HL-60/S4 (cell line): Measurements from ENCODE around the gene PRDM1.
"Not testable (repeated sequence)": the region's sequence is repeated elsewhere in the genome, so short reads cannot be mapped to it uniquely, and the experiment has no call there.

ENCODE experiments used
- in situ Hi-C: fragments of 300-500 bp; cut with MboI; formaldehyde crosslinking; loops from 2 replicates; pipeline ENCODE4 v1.14.3; 2022; ENCODE audit warnings: low sequenced_read_pairs

The PRDM1 gene

DNA sequence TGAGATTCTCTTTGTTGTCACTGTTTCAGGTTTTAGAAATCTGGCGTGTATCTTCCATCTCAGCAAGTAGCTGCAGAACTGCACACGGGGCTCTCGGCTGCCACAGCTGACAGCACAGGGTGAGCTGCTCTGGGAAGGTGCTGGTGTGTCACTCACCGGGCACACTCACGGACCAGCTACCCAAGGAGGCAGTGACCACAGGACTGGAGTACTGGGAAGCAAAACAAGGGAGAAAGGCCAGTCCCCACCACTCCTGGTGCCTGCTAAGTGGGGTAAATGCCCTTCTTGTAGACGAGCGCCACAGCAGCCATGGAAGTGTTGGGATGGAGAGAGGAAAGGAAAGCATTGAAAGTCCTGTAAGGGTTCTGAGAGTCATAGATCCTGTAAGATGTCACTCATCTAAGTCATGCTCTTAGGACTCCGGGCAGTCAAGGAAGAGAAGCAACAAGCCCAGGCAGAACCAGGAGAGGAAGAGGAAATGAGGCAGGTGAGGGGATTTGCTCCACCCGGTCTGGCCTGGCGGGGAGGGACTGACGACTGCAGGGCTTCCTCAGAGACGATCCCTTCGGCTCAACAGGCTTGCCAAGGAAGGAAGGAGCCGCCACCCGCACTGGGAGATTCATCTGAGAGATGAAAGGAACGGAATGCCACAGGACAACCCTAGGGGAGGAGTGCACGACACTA lies 48.1 kb downstream of the PRDM1 start:
- in situ Hi-C loops = no loop called here

DNA sequence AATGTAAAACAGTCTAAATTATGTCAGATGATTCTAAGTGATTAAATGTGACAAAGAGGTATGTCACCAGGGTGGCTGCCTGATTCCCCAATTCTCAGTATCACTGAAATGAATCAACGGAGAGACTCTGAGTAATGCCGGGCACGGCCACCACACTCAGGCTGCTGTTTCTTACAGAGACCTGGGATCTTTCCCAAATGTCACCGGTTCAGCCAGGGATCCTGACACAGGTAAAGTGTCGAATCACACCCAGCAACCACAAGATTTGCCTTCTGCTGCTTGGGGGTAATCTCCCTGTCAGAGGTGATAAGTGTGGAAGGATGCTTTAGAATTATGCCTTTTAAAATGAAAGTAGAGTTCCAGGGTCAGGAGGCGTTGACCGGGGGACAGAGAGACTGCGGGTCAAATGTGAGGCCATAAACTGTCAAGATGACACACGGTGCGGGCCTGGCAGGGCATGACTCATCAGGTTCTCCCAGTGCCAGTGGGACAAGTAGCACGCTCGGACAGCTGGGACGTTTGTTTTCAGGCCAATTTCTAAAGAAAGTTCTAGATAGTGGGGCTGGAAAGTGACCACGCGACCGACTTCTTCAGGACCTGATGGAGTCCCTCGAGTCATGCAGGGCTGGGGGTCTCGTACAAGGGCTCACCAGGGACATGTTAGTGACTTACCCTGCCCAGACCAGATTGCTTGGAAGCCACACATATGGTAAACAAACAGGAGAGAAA lies 48.9 kb downstream of the PRDM1 start:
- in situ Hi-C loops = no loop called here

DNA sequence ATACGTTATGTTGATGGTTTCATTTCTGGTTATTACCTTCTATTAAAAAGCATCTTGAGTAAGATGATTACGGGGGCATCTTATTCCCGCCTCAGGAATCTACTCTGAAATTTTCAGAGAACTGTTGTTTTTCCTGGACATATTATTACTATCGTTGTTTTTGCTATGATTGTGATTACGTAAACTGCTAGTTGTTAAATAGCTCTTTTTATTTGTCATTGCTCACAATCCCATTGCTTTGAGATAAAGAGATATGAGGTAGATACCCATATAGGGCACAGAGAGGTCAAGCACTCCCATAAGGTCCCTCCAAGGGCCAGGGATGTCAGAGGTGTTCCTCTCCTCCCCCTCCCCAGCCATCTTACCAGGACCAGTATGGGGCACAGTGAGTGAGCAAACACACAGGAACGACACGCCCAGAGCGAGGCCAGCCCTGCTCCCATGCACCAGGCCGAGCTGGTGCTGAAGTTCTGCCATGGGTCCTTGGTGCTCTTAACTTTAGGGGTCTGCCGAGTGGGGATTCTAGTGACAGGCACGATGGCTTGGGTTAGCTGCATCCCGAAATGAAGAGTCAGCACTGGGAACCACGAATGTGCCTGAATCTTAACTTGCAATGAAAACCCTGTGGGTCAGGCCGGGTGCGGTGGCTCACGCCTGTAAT lies 49.9 kb downstream of the PRDM1 start:
- in situ Hi-C loops = no loop called here

DNA sequence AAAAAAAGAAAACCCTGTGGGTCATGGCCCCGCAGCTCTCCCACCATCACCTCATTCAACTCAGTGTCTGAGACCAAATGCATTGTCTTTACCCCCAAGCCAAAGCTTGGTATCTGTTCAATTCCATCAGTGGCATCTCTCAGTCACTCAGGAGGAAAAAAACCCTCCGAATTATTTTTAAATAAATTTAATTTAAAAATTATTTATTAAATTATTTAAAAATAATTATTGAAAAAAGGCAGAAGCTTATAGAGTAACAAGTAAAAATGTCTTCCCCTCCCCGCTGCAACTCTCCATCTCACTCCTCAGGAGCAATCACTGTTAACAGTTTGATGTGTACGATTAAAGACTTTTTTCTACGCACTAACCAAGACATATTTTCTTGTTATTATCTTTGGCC lies 50.7 kb downstream of the PRDM1 start:
- in situ Hi-C loops = no loop called here

DNA sequence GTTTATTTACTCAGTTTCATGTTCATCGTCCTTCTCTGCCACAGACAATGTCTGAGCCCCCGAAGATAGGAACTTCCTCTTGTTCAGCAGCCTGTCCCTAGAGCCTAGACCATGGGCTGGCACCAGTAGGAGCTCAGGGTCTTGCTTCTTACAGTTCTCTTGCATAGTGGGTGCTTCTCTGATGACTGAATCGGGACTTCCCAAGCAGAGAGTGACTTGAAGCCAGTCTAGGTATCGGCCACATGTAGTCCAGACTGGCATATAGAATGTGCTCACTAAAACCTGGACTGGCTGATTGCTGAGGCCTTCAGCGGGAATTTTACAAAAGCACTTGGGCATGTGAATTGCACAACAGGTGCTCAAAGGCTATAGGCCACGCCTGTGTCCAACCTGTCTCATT lies 52.0 kb downstream of the PRDM1 start:
- in situ Hi-C loops = no loop called here

DNA sequence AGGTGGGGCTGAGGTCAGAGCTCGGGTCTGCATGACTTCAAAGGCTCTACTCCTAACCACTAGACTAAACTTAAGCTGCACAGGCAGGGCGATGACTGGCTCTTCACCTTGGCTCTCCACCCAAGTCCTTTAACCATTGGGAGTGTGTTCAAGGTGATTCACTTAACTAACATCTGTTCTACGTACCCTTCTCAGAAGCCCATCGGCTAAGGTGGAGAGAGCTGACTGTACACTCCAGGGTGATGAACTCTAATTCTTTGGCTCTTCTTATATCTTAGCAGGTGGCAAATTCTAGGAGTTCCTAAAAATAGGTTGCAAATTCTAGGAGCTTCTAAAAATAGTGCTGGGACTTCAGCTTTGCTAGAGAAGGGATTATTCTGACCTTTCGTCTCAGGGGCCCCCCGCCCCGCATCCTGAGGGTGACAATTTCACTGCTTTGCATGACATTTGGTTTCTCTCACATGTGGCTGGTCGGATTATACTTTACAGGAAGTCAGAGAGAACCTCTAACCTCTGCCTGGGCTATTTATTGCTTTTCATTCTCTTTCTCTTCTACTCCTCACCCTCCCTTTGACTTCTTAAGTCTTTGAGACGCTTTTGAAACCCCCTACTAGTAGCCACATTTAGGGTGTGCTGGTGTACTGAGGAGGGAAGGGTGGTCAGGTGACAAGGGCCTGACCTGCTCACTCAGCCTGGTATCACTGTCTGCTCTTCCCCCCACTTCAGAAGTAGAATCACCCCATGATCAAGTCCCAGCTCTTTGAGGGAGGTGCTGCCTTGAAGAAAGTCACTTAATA lies 55.5 kb downstream of the PRDM1 start:
- in situ Hi-C loops = no loop called here

DNA sequence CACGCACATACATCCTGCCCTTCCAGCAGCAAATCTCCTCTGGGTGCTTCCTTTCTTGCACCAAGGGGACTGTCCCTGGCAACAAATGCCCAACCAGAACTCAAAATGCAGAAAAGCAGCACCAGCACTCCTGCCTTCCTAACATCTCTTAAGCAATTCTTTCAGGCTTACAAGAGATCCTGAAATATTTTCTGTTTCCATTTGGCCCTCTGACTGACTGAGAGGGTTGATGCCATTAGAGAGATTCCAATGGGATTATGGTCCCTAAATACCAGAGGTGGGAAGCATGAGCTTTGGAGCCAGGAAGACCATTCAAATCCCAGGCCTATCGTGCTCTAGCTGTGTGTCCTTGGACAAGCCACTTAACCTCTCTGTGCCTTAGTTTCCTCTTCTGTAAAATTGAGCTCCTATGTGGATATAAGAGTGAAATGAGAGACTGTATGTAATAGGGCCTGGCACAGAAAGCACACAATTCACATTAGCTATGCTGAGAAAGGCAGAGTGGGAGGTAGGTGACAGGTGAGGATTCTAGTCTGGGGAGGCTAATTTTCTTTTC lies 56.8 kb downstream of the PRDM1 start:
- in situ Hi-C loops = no loop called here

DNA sequence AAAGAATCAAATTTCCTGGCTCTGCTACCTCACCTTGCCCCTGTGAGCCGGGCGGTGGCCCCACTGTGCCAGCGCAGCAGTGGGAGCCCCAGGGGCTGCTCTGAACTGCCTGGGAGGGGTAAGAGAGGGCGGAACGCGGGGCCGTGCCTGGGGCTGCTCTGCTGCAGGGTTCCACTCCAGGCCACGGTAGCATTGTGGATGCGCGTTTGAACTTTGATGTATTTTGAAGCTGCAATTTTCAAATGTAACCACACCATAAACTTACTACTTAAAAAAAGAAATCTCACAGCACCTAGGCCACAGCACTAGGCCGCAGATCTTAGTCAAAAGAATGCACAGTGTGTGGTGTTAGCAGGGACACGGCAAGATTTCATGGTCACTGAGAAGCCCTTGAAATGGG lies 57.5 kb downstream of the PRDM1 start:
- in situ Hi-C loops = no loop called here

DNA sequence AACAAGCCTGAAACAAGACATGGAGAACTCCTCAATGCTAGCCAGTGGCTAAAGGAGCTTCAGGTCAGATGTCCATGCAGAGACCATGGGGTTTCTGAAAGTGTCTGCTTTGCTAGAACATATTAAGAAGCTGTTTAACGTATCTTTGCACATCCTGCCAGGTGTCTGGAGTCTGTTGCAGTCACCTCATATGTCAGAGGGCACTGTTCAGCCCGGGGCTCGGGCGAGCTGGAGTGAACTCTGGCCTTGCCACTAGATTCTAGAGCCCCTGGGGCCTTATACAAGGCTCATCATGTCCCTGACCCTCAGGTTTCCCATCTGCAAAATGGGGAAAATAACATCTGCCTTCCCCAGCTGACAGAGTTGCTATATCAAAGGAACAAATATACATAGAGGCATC lies 59.0 kb downstream of the PRDM1 start:
- in situ Hi-C loops = no loop called here

DNA sequence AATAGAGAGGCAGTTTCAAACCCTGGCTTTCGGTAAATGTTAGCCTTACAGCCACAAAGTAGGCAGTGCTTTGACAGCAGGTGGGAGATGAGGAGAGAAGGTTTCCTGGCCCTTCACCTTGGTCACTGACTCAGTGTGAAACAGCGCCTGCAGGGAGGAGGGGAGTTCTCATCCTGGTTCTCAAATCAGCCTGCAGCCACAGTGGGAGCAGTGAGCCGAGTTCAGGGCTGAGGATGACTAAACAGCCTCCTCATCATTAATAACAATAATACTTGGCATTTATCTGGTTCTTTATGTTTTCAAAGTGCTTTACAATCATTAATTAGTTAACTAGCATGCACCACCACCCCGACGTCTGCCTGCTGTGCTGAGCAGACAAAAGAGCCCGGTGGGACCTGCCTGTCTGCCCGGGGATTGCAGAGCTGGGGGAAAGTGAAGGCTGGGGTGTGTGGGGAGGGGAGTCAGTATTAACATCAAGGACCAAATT lies 59.6 kb downstream of the PRDM1 start:
- in situ Hi-C loops = no loop called here

DNA sequence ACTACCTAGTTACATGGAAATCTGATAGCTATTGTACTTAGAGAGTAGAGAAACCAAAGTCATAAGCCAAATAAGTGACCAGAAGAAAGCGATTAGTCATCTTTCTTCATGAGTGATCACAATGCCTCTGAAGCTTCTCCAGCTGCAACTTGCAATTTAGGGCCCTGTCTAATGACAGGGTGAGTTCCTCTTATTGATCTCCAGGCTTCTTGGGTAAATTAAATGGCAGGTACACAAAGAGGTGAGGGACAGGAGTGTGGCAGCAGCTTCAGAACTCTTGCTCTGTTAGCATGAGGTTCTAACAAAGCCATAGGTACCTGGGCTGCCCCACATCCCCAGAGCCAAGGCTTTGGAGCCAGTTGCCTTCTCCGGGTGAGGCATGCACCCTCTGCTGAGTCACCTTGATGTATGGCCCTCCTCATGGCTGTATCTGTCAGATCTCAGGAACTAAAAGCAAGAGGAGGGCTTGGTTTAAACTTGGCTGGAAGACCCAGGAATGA lies 60.8 kb downstream of the PRDM1 start:
- in situ Hi-C loops = no loop called here

DNA sequence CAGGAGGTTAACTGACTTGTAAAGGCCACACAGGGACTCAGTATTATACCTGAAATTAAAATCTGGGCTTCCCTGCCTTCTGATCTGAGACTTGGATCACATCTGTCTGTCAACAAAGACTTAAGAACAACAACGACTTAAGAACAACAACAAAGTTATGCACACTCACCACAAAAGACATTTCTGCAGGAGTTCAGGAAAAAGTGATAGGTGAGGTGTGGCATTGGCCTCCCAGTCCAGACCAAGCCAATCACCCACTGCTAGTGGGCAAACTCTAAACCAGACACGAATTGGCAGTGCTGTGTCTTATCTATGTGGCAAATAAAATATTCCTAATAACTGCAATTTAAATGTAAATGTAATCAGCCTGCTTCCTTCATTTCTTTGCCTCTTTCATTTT lies 61.3 kb downstream of the PRDM1 start:
- in situ Hi-C loops = no loop called here

DNA sequence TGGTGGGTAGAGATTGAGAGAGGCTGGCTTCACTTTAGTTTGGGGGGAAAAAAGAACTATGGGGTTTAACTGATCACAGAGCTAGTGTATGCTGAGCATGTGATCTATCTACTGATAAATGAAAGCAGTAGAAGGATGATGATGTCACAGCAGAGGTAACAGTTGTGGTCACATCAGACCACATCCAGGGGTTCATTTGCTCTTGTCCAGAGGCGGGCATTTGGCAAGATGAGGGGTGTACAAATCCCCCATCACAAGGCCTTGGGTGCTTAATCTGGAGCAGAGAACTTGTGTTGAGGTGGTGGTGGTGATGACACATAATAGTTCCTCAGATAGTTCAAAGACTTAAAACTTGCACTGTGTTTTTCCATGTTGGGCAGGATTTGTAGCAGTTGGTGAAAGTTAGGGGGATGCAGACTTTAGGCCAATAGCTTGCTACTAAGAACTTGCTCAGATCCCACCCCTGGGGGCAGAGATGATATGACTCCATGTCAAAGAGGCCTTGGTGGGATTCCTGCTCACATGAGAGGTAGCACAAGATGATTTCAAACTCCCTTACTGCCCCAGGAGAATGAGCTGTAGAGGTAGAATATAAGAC lies 63.4 kb downstream of the PRDM1 start:
- in situ Hi-C loops = no loop called here

DNA sequence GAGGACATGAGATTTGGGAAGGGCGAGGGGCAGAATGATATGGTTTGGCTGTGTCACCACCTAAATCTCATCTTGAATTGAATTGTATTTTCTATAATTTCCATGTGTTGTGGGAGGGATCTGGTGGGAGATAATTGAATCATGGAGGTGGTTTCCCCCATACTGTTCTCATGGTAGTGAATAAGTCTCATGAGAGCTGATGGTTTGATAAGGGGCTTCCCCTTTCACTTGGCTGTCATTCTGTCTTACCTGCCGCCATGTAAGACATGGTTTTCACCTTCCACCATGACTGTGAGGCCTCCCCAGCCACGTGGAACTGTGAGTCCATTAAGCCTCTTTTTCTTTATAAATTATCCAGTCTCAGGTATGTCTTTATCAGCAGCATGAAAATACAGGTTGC lies 66.3 kb downstream of the PRDM1 start:
- in situ Hi-C loops = not testable (repeated sequence)

DNA sequence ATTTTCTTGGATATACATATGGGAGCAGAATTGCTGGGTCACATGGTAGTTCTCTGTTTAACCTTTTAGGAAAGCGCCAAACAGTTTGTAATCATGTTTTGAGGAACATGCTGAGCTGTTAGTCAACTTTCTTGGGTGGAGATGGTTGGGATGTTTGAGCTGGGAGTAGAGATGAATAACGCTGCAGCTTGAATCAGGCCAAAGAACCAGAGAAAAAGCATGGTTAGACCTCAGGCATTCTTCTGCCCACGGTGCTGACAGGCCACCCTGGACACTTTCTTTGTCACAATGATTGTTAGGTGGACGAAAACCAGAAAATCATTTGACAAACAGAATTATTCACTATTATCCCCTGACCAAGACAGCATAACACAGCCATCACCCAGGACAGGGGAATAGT lies 66.8 kb downstream of the PRDM1 start:
- in situ Hi-C loops = no loop called here

DNA sequence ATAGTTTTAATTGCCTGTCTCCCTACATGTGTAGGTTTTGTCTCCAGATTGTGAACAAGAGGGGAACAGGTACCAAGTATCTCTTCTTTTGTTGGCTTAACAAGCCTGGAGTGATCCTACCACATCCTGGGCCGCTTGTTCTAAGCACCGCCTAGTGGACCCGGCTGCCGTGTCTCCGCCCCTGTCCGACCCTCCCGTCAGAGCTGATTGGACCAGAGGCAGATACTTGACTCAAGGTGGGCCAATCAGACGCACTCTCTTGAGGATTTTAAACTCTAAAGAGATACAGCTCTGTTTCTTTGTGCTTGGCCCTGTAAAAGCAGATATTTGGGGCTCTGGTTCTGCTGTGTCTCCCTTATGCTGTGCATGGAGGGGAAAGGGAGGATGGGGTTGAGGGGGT lies 68.2 kb downstream of the PRDM1 start:
- in situ Hi-C loops = no loop called here

DNA sequence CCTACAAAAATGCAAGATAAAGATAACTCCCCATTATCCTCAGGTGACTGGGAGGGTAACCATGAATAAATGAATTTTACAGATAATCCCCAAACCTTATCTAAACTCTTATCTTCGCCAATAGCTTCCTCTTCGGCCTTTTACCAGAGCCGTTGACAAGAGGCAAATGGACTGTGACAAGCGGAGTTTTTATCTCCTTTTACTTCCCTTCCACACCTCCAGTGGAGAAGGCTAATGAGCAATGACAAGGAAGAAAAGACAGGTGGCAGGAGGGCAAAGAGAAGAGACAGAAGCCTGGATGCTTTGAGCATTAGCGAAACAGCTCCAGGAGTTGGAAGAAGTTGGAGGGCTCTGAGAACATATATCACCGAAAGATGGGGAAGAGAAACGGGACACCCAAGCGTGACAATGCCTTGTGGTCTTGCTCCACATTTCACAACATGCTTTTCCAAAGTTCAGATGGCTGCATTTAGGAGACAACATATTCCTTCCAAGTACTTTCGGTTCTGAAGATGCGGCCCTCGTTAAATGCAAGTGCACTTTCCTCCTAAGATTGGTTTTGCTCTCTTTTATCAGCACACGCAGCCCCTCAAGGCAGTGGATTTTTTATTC lies 69.2 kb downstream of the PRDM1 start:
- in situ Hi-C loops = no loop called here

DNA sequence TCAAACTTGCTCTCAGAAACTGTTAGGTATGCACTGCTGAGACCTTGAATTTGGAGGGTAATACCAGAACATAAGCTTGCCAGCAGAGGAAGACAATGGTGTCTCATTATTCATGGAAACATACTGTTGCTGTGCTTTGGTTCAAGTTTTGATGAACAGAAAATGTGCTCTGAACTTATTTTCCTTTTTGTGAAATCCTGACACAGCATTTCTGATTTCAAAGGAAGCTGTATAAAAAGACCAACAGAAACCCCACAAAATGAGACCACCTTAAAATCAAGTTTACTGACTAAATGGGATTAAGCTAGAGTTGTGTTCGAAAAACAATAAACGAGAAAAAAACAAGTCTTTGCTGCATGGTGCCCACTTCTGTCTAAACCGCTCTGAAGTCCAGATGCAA lies 70.3 kb downstream of the PRDM1 start:
- in situ Hi-C loops = no loop called here

DNA sequence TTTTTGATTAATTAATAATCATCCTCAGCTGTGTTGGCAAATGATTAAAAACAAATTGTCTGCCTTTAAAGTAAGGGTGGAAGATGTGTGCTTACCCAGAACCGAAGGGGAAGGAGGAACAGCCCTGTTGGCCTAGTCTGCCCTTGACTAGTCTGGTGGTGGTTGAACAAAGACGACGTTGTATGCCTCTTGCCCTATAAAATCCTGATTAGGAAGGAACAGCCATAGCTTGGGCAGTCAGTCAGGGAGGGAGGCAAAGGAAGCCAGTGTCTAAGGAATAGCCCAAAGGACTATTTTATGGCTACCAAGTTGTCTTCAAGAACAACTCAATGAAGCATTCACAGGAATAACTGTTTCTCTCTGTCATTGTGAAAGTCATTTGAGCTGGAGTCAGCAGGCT lies 70.7 kb downstream of the PRDM1 start:
- in situ Hi-C loops = no loop called here

DNA sequence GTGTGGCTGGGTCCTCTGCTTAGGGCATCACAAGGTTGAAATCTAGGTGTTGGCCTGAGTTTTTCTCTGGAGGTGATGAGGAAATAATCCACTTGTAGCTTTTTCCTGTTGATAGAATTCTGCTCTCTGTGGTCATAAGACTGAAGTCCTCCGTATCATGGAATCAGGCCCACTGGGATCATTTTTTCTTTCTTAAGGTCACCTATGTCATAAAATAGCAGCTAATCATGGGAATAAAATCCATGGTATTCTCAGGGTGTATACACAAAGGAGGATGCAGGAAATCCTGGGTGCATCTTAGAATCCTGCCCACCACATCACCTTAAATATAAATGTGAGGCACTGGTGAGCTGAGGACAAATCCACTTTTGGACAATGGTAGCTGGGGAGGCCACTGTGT lies 72.7 kb downstream of the PRDM1 start:
- in situ Hi-C loops = no loop called here
